ENCODE data around the gene HPSE2.

The HPSE2 gene

GRCh38 chr10:98444314-98445006 lies 791.2 kb downstream of the HPSE2 start:
- H3K36me3 ChIP-seq (ENCODE audit: insufficient read depth, low read length) = peaks cover 12% of the 10 kb centered on the region

GRCh38 chr10:98438715-98439114 lies 796.9 kb downstream of the HPSE2 start:
- DNase-seq (ENCODE audit: low read depth, low spot score) = no peak
- no peak overlapping the region for H3K9ac ChIP-seq (ENCODE audit: insufficient read length)
- H3K27ac ChIP-seq = no peak overlapping the region
- TF ChIP-seq POLR2AphosphoS5 (IDR thresholded peaks at IDR 0.05; ENCODE audit: borderline replicate concordance, low read depth, low read length) (no peak), EZH2 (IDR thresholded peaks at IDR 0.05) (no peak), FOXP2 (optimal IDR thresholded peaks at IDR 0.05; ENCODE audit: control extremely low read depth, extremely low read length, insufficient read depth) (no peak)
- no peaks in the 10 kb centered on the region for H3K9me3 ChIP-seq (ENCODE audit: low read depth, low read length)
- peaks cover 26% of the 10 kb centered on the region for H3K36me3 ChIP-seq (ENCODE audit: insufficient read depth, low read length)
- no peak overlapping the region for H3K4me3 ChIP-seq

More at GRCh38 chr10:98444314-98445006, 791.2 kb downstream of the HPSE2 start:
- TF ChIP-seq FOXP2 (optimal IDR thresholded peaks at IDR 0.05; ENCODE audit: control extremely low read depth, extremely low read length, insufficient read depth) (no peak), POLR2AphosphoS5 (IDR thresholded peaks at IDR 0.05; ENCODE audit: borderline replicate concordance, low read depth, low read length) (no peak), EZH2 (IDR thresholded peaks at IDR 0.05) (no peak)
- Histone ChIP-seq H3K9ac (ENCODE audit: insufficient read length) (no peak overlapping the region), H3K4me3 (no peak overlapping the region), H3K27ac (no peak overlapping the region), H3K9me3 (ENCODE audit: low read depth, low read length) (no peaks in the 10 kb centered on the region)
- no peak for DNase-seq (ENCODE audit: low read depth, low spot score)

- H3K9ac ChIP-seq (ENCODE audit: insufficient read length) = no peak overlapping the region
- no peak for DNase-seq (ENCODE audit: low read depth, low spot score)
- TF ChIP-seq EZH2 (IDR thresholded peaks at IDR 0.05) = no peak
- TF ChIP-seq FOXP2 (optimal IDR thresholded peaks at IDR 0.05; ENCODE audit: control extremely low read depth, extremely low read length, insufficient read depth) = no peak
- H3K9me3 ChIP-seq (ENCODE audit: low read depth, low read length) = no peaks in the 10 kb centered on the region
- no peak overlapping the region for H3K27ac ChIP-seq
- H3K36me3 ChIP-seq (ENCODE audit: insufficient read depth, low read length) = peaks cover 26% of the 10 kb centered on the region
- no peak overlapping the region for H3K4me3 ChIP-seq
Observed at GRCh38 chr10:98436704-98437103, 798.9 kb downstream of the HPSE2 start.

GRCh38 chr10:98435178-98435577 lies 800.5 kb downstream of the HPSE2 start:
- Histone ChIP-seq H3K9me3 (ENCODE audit: low read depth, low read length) (no peaks in the 10 kb centered on the region), H3K36me3 (ENCODE audit: insufficient read depth, low read length) (peaks cover 25% of the 10 kb centered on the region), H3K9ac (ENCODE audit: insufficient read length) (no peak overlapping the region), H3K27ac (no peak overlapping the region), H3K4me3 (no peak overlapping the region)
- TF ChIP-seq POLR2AphosphoS5 (IDR thresholded peaks at IDR 0.05; ENCODE audit: borderline replicate concordance, low read depth, low read length) (no peak), FOXP2 (optimal IDR thresholded peaks at IDR 0.05; ENCODE audit: control extremely low read depth, extremely low read length, insufficient read depth) (no peak), EZH2 (IDR thresholded peaks at IDR 0.05) (no peak)
- DNase-seq (ENCODE audit: low read depth, low spot score) = no peak

- Histone ChIP-seq H3K9me3 (ENCODE audit: low read depth, low read length) (no peaks in the 10 kb centered on the region), H3K4me3 (no peak overlapping the region), H3K9ac (ENCODE audit: insufficient read length) (no peak overlapping the region), H3K36me3 (ENCODE audit: insufficient read depth, low read length) (peaks cover 20% of the 10 kb centered on the region; the same call in 1 of the 2 replicates), H3K27ac (no peak overlapping the region)
- no peak for DNase-seq (ENCODE audit: low read depth, low spot score)
- TF ChIP-seq EZH2 (IDR thresholded peaks at IDR 0.05) = no peak
- TF ChIP-seq POLR2AphosphoS5 (IDR thresholded peaks at IDR 0.05; ENCODE audit: borderline replicate concordance, low read depth, low read length) = no peak
- TF ChIP-seq FOXP2 (optimal IDR thresholded peaks at IDR 0.05; ENCODE audit: control extremely low read depth, extremely low read length, insufficient read depth) = no peak
Observed at GRCh38 chr10:98433881-98434732, 801.5 kb downstream of the HPSE2 start.

GRCh38 chr10:98433371-98433770 lies 802.3 kb downstream of the HPSE2 start:
- H3K36me3 ChIP-seq (ENCODE audit: insufficient read depth, low read length) = peaks cover 20% of the 10 kb centered on the region; the same call in 1 of the 2 replicates
- no peak overlapping the region for H3K9ac ChIP-seq (ENCODE audit: insufficient read length)
- no peak for TF ChIP-seq EZH2 (IDR thresholded peaks at IDR 0.05)
- TF ChIP-seq FOXP2 (optimal IDR thresholded peaks at IDR 0.05; ENCODE audit: control extremely low read depth, extremely low read length, insufficient read depth) = no peak

GRCh38 chr10:98432330-98432729 lies 803.3 kb downstream of the HPSE2 start:
- peaks cover 20% of the 10 kb centered on the region; the same call in 1 of the 2 replicates for H3K36me3 ChIP-seq (ENCODE audit: insufficient read depth, low read length)
- DNase-seq (ENCODE audit: low read depth, low spot score) = no peak
- H3K4me3 ChIP-seq = no peak overlapping the region
- TF ChIP-seq FOXP2 (optimal IDR thresholded peaks at IDR 0.05; ENCODE audit: control extremely low read depth, extremely low read length, insufficient read depth) (no peak), POLR2AphosphoS5 (IDR thresholded peaks at IDR 0.05; ENCODE audit: borderline replicate concordance, low read depth, low read length) (no peak), EZH2 (IDR thresholded peaks at IDR 0.05) (no peak)
- H3K9me3 ChIP-seq (ENCODE audit: low read depth, low read length) = no peaks in the 10 kb centered on the region
- no peak overlapping the region for H3K27ac ChIP-seq
- H3K9ac ChIP-seq (ENCODE audit: insufficient read length) = no peak overlapping the region

More at GRCh38 chr10:98433371-98433770, 802.3 kb downstream of the HPSE2 start:
- DNase-seq (ENCODE audit: low read depth, low spot score) = no peak
- Histone ChIP-seq H3K27ac (no peak overlapping the region), H3K9me3 (ENCODE audit: low read depth, low read length) (no peaks in the 10 kb centered on the region), H3K4me3 (no peak overlapping the region)

GRCh38 chr10:98431016-98431415 lies 804.6 kb downstream of the HPSE2 start:
- no peak for DNase-seq (ENCODE audit: low read depth, low spot score)
- Histone ChIP-seq H3K9me3 (ENCODE audit: low read depth, low read length) (no peaks in the 10 kb centered on the region), H3K27ac (no peak overlapping the region), H3K4me3 (no peak overlapping the region), H3K9ac (ENCODE audit: insufficient read length) (no peak overlapping the region), H3K36me3 (ENCODE audit: insufficient read depth, low read length) (peaks cover 20% of the 10 kb centered on the region; the same call in 1 of the 2 replicates)
- TF ChIP-seq POLR2AphosphoS5 (IDR thresholded peaks at IDR 0.05; ENCODE audit: borderline replicate concordance, low read depth, low read length) (no peak), EZH2 (IDR thresholded peaks at IDR 0.05) (no peak), FOXP2 (optimal IDR thresholded peaks at IDR 0.05; ENCODE audit: control extremely low read depth, extremely low read length, insufficient read depth) (no peak)
